GM21723 (cell line): ENCODE results near the gene SLC2A10.

Experiments used
- ATAC-seq: cut with Tn5 transposase; IDR thresholded peaks from one replicate; pipeline ENCODE4 v1.9.1; 2021; ENCODE audit warnings: mild to moderate bottlenecking, moderate library complexity; ENCODE audit not compliant: unreplicated experiment

SLC2A10 gene

DNA sequence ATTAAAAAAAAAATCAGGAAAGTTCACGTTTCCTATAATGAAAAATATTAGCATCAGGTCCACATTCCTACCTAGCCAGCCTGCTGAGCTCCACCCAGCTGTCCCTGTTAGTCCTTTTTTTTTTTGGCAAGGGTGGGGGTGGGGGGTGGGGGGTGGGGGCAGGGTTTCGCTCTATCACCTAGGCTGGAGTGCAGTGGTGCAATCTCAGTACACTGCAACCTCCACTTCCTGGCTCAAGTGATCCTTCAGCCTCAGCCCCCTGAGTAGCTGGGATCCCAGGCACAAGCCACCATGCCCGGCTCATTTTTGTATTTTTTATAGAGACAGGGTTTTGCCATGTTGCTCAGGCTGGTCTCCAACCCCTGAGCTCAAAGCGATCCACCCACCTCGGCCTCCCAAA, 7.5 kb upstream of the SLC2A10 start:
- no peak for ATAC-seq

DNA sequence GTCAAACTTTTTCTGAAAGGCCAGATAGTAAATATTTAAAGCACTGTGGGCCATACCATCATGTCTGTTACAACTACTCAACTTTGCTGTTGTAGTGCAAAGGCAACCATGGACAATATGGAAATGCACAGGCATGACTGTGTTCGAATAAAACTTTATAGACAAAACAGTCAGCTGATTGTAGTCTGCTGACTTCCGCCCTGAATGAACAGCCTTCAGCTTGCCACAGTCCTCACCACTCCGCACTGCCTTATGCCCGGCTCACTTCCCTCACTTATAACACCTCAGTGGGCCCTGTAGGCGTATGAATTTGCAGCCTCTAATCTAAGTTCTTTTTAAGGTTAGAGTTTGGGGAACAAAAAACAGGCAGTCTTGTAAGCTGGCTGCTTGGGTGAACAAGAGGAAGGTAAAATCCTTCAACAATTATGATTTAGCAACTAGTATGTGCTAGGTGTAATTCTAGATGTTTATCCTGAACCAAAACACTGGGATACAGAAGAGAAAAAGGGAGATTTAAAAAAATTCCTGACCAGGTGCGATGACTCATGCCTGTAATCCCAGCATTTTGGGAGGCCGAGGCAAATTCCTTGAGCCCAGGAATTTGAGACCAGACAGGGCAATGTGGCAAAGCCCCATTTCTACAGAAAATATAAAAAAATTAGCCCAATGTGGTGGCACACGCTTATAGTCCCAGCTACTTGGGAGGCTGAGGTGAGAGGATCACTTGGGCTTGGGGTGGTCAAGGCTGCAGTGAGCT, 6.8 kb upstream of the SLC2A10 start:
- no peak for ATAC-seq

DNA sequence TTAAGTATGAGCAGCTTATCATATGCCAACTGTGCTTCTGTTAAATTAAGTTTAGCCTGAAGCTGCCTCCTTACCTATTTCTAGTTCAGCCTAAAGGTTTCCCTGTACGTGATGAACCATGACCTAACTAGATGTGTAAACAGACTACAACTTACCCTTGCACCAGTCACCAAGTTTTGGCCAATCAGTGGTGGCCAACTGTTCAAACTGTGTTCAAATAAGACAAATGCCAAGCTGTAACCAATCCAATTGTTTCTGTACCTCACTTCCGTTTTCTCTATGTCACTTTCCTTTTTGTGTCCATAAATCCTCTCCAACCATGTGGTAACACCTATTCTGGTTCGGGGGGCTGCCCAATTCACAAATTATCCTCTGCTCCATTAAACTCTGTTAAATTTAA, 6.0 kb upstream of the SLC2A10 start:
- ATAC-seq = no peak

DNA sequence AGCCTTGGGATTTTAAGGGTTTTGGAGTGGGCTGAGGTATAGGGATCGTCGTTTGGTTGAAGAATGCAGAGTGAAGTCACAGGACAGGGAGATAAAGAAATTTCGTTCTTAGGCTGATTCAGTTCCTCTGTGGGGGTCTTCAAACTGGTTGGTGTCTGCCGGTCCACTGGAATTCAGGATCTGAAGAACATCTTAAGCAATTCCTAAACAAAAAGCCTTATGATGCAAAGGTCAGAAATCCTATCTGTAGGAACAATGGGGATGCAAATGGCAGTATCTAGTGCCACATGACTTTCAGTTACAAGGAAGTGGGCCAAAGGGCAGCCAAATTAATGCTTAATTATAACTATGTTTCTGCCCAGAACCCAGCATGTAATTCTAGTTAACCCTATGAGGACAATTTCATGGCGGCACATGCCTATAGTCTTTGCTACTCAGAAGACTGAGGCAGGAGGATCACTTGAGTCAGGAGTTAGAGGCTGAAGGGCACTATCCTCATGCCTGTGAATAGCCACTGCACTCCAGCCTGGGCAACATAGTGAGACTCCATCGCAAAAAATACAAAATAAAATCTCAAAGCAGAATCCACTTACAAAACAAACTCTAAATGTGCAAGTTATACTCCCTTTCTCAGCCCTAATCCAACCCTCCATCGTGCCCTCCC, 4.6 kb upstream of the SLC2A10 start:
- ATAC-seq = no peak

DNA sequence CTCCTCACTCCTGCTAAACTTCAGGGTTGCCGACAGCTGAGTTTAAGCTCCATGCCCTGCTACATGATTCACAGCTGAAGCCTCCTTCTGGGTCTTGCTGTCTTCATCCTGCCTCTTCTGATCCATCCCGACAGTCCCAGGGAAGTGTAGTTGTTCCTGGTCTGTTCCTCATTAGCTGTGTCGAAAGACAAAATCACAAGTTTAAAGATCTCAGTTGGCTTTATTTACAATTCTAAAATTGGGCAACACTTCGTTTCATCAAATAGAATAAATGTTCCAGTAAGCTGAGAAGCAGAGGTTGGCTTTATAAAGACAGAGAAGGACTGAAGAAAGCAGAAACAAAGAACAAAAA, 4.1 kb upstream of the SLC2A10 start:
- ATAC-seq = no peak

DNA sequence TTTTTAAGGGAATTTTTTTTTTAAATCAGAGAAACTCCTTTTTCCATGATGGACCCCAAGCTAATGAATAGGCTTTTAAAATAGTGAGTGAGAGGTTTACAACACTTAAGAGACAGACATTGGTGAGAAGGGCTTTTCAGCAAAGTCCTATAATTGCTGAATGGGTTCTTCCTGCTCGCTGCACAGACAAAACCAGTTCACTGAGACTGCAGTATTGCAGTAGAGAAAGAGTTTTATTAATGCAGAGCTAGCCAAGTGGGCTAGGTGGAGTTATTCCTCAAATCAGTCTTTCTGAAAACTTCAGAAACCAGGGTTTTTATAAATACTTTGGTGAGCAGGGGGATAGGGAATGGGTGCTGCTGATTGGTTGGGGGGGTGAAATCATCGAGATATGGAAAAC, 3.2 kb upstream of the SLC2A10 start:
- no peak for ATAC-seq

DNA sequence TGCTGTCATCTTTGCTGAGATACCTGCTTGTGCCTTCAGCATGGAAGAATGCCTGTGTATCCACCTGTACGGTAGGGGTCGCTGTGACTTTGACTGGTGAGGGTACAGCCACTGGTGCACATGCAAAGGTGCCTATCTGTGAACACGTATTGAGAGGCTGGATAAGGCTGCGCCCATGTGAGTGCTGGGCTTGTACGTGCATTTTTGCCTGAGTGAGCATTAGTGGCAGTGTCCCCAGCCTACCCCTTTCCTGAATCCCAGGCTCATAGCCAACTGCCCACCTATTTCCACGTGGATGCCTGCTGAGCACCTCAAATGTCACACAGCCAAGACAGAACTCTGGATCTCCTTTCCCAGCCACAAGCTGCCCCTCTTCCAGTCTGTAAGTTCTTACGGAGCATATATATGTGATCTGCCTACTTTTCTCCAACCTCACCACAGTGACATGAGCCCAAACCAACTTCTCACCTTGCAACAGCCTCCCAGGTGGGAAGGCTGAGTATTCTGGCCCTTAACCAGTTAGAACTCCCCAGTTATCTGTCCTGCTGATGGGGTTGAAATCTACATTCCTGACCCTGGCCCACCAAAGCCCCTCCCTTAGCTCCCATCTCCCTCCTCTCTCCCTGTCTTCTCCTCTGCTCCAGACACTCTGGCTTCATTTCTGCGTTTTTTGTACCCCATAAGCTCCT, 1.1 kb upstream of the SLC2A10 start:
- no peak for ATAC-seq

DNA sequence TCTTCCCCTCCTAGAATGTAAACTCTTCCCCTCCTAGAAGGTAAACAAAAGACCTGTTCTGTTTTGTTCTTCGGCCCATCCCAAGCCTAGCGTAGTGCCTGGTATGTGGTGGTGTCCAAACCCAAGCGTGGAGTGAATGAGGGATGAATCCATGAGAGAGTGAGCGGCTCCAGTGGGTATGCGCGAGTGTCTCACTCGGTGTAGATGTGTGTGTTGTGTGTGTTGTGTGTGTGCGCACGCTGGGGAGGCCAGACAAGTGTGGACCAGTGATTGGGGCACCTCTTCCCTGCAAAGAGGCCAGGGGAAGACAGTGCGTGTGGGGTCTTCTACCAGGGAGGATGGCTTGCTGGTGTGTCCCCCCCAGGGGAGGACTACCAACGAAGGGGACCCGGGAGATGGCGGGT, 392 bp upstream of the SLC2A10 start:
- no peak for ATAC-seq

DNA sequence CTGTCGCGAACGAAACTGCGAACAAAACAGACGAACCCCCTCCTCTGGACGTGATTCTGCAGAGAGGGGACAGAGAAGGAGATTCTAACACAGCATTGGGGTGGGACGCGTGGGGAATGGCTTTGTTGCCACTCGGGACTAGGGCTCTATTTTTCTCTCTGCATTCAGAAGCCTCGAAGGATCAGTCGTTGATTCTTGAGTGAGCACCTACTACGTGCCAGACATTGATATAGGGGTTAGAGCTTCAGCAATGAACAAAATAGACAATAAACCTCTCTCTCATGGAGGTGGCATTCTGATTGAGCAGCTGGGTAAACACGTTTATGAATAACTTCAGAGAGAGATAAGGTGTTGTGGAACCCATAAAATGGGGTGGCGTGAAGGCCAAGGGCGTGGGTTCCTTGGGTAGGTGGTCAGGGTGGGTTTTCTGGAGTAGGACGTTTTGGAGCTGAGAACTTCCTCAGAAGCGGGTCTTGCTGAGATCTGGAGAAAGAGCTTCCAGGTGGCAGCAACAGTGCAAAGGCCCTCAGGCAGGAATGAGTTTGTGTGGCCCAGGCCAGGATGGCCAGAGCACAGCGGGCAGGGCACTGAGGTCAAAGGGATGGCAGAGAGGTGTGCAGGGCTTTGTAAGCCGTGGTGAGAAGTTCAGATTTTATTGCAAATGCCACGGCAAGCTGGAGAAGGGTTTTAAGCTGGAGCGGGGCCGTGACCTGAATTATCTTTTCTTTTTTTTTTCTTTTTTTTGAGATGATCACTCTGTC, 884 bp downstream of the SLC2A10 start:
- ATAC-seq = no peak

DNA sequence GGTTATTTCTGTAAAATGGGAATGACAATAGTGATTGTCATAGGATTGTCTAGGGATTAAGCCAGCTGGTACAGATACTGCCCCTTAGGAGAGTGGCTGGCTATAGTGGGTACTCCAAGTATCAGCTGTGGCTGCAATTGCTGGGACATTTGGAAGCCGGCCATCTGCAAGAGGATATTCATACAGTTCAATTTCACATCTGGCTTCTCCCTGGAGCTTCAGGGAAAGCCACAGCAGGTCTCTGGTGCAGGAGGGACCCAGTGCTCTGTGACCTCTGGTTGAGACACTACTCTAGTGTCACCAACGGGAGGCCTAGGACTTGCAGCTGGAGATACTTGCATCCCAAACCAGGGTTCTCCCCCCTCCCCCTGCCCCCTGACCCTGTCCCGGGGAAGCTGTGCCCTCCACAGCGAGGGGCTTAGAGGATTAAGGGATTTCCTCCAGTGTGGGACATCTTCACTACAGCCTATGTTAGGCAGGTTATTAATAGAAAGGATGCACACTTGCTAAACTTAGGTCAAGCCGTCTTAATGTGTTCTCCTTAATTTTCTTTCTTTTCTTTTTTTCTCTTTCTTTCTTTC, 2.7 kb downstream of the SLC2A10 start:
- no peak for ATAC-seq

DNA sequence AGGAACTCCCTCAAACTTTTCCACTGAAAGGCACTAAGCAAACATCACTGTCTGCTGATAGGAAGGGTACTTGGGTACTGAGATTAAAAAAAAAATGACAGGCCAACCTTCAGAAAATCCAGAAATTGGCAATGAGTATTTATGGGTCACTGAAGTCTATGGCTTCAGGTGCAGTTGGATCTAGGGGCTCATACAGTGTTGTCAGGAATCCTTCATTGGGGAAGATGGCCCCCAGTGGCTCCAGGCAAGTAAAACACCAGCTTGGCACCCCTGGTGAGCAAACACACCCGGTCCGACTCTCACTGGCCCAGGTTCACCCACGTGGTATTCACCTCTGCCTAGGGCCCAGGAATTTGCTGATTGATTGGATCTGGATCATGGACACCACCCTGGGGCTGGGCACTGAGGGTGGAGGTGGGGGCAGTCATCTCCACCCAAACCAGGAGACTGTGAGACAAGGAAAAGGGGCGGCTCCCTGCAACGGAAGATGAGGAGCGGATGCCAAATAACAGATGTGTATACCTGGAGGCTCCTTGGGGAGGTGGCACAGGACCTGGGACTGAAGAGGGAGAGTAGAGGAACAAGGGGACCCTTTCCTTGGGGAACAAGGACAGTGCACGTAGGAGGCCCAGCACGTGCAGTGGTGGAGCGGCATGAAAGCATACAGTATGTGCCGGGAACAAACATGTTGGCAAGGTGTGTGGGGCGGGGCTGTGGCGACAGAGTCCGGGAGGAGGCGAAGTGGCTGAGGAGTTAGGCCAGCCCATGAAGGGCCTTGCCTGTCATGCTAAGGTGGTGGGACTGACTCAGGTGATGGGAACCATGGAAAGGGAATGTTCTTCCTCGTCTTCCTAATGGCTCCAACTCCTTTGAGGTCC, 4.7 kb downstream of the SLC2A10 start:
- ATAC-seq = no peak

DNA sequence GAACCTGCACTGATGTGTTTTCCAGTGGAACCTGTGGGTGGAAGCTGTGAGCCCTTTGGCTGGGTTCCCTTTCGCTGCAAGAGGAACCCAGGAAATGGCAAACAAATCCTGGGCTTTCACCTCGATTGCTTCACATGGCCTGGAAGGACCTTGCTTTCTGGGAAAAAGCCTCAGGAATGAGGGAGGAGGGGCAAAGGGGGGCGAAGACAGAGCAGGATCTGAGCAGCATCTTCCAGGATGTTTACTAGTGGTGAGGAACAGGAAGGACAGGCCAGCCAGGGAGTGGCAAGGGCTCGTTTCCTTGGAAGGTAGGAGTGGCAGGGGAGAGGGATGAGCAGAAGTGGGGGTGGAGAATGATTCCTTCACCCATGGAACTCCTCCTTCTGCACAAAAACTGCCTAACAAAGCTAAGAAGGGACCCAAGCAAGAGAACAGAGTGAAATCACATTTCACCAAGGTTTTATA, 5.9 kb downstream of the SLC2A10 start:
- ATAC-seq = no peak

DNA sequence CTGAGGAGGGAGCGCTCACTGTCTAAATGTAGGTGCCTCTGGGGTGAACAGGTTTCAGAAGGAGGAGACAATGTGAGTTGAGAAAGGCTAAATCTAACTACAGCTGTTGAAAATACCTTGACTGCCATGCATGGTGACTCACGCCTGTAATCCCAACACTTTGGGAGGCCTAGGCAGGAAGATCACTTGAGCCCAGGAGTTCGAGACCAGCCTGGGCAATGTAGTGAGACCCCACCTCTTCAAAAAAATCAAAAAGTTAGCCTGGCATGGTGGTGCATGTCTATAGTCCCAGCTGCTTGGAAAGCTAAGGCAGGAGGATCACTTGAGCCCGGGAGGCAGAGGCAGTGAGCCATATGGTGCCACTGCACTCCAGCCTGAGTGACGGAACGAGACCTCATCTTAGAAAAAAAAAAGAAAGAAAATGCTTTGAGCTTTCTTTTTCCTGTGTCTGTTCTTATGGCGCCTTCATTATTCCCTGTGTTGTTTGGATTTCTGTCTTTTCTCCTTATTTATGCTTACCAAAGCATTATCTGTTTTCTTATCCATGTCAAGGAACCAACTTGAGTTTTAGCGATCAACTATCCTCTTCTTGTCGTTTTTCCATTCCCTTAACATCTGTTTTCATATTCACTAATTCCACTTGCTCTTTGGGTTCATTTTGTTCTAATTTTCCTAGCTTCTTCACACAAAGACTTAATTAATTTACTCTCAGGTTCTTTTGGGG, 8.5 kb downstream of the SLC2A10 start:
- ATAC-seq = no peak

DNA sequence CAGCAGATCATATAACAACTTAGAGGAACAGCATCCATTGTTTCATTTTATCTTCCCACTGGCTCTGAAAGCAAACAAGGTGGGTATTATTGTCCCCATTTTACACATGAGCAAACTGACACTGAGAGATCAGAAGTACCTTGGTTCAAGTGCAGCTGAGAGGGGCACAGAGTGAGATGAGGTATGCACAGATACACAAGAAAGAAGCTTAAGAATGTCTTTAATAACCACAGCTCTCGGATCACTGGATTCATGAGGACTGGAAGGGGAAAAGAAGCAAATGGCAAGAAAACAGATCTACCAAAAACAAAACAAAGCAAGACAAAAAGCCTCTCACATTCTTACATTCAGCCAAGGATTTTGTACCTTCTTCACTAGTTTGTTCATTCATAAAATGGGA, 10.6 kb downstream of the SLC2A10 start:
- ATAC-seq = no peak

DNA sequence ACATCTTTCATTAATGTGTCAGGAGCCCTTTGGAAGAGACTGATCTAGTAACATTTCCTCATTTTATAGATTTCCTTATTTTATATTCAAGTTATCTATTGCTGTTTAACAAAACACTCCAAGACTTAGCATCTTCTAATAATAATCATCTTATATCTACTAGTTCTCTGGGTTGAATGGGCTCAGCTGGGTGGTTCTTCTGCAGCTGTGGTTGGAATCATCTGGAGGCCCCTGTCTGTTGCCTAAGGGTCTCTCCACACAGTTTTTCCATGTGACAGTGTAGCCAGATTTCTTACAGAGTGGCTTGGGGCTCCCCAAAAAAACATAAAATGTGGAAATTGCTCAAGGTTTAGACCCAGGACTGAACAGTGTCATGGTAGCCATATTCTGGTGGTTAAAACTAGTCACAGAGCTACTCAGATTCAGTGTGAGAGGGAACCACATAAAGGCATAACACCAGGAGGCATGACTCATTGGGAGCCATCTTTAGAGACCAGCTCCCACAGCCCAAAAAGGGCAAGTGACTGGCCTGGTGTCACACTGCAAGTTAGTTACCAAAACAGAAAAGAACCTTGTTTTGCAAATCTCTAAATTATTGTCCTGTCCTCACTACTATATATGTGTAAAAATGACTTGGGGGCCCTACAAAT, 11.5 kb downstream of the SLC2A10 start:
- ATAC-seq = no peak

DNA sequence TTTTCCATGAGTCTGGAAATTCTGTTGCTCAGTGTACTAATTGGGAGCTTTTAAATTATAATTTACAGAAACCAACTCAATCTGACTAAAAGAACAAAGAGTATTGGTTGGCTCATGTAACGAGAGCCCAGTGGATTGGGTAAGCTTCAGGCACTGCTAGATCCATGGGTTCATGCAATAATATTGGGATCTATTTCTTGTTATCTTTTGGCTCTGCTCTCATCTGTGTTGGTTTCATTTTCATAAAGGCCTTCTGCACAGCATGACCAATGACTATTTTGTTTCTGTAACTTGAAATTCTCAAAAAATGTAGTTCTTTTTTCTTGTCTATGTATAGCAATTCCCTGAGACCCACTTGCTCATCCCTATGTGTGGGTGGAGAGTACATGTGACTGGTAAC, 12.0 kb downstream of the SLC2A10 start:
- ATAC-seq = no peak

DNA sequence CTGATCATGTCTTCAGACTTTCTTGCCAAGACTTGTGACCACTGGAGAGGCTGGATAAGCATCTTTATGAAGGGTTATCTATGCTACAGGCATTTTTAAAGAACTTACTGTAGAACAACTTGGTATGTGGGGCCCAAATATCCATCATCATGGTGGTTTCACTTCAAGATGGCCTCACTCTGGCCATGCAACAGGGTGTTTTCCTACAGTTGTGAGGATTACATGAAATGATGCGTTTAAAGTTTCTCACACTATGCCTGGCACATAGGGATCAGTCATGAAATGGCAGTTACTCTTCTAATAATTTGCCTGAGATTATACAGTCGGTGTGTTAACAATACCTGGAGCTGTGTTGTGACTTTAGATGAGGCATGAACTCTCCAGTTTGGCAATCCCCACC, 13.0 kb downstream of the SLC2A10 start:
- no peak for ATAC-seq

DNA sequence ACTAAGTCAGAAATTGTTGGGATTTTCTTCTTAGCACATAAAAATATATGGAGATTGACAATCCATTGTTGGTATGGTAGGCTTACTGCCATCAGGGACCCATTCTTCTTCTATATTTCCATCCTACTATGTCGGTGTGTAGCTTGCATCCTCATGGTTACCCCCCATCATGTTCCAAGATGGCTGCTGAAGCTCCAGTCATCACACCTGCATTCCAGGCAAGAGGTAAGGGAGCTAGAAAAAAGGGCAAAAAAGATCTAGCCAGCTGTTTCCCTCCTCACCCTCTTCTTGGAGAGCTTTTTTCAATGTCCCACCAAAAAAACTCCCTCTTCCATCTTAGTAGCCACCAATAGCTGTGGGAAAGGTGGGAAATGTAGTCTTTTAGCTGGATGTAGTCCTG, 13.6 kb downstream of the SLC2A10 start:
- ATAC-seq = no peak
